Measurements from ENCODE around the gene SELL.
"Not testable (repeated sequence)": the region's sequence is repeated elsewhere in the genome, so short reads cannot be mapped to it uniquely, and the experiment has no call there.

DNA sequence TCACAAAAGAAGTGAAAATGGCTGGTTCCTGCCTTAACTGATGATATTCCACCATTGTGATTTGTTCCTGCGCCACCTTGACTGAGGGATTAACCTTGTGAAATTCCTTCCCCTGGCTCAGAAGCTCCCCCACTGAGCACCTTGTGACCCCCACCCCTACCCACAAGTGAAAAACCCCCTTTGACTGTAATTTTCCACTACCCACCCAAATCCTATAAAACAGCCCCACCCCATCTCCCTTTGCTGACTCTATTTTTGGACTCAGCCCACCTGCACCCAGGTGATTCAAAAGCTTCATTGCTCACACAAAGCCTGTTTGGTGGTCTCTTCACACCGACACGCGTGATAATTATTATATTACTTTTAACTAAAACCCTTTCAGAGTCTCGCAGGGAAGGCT lies 23.0 kb downstream of the SELL start:
- TF ChIP-seq, protein P1, sequence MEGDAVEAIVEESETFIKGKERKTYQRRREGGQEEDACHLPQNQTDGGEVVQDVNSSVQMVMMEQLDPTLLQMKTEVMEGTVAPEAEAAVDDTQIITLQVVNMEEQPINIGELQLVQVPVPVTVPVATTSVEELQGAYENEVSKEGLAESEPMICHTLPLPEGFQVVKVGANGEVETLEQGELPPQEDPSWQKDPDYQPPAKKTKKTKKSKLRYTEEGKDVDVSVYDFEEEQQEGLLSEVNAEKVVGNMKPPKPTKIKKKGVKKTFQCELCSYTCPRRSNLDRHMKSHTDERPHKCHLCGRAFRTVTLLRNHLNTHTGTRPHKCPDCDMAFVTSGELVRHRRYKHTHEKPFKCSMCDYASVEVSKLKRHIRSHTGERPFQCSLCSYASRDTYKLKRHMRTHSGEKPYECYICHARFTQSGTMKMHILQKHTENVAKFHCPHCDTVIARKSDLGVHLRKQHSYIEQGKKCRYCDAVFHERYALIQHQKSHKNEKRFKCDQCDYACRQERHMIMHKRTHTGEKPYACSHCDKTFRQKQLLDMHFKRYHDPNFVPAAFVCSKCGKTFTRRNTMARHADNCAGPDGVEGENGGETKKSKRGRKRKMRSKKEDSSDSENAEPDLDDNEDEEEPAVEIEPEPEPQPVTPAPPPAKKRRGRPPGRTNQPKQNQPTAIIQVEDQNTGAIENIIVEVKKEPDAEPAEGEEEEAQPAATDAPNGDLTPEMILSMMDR (IDR thresholded peaks at IDR 0.05; ENCODE audit: insufficient read depth, low read length, poor library complexity, severe bottlenecking) = not testable (repeated sequence)
- not testable (repeated sequence) for TF ChIP-seq EZH2phosphoT487 (conservative IDR thresholded peaks at IDR 0.05; ENCODE audit: low read length)

All from SU-DHL-6 (cell line).